Stomach (tissue), 4 donors: Measurements from ENCODE around the gene LAMTOR1.

Experiments
- CTCF ChIP-seq, 7 experiments: fragments of 450-650 bp in 4 of 7; fragments of 200-600 bp in 3 of 7; sonication (generic) in 3 of 7; IDR thresholded peaks; one replicate each; pipeline ENCODE4 v1.5.1; 2016 to 2019; ENCODE audit warnings: antibody characterized with exemption in 7 of 7, control low read depth in 2 of 7, mild to moderate bottlenecking in 1 of 7
- EP300 ChIP-seq: sonication (generic); formaldehyde crosslinking; IDR thresholded peaks from one replicate; pipeline ENCODE4 v1.6.1; 2017; ENCODE audit warnings: antibody characterized with exemption

GRCh38 chr11:72140661-72141060 lies 37.6 kb upstream of the LAMTOR1 start:
- TF ChIP-seq CTCF (IDR thresholded peaks at IDR 0.05): no peak
- no peak for TF ChIP-seq EP300
